Fibroblast of villous mesenchyme (primary cell): Measurements from ENCODE around the gene ABTB2. TPM values are rescaled to one million over a fixed set of nuclear protein-coding genes. Genes with fewer than 3 reads are reported as not detected.

ENCODE experiments used
- DNase-seq: peaks from one replicate; pipeline ENCODE4 v3.0.0-alpha.2; 2010; ENCODE audit warnings: low read depth
- H3K4me3 ChIP-seq: 2 replicates; pipeline ENCODE4 v1.5.1; 2011; ENCODE audit warnings: low read depth, mild to moderate bottlenecking, low read length
- CTCF ChIP-seq: IDR thresholded peaks from 2 replicates; pipeline ENCODE4 v1.5.1; 2012; ENCODE audit warnings: low read depth, mild to moderate bottlenecking, low read length; ENCODE audit not compliant: insufficient read depth
- total RNA-seq: library from RNA; depleted of rRNA; stranded (reverse); fragments of >200 nt; gene quantifications from 2 replicates; pipeline ENCODE4 v1.2.3, GENCODE V29; 2012

ABTB2 gene
- total RNA-seq, 1 donor = 3.9 TPM

DNA sequence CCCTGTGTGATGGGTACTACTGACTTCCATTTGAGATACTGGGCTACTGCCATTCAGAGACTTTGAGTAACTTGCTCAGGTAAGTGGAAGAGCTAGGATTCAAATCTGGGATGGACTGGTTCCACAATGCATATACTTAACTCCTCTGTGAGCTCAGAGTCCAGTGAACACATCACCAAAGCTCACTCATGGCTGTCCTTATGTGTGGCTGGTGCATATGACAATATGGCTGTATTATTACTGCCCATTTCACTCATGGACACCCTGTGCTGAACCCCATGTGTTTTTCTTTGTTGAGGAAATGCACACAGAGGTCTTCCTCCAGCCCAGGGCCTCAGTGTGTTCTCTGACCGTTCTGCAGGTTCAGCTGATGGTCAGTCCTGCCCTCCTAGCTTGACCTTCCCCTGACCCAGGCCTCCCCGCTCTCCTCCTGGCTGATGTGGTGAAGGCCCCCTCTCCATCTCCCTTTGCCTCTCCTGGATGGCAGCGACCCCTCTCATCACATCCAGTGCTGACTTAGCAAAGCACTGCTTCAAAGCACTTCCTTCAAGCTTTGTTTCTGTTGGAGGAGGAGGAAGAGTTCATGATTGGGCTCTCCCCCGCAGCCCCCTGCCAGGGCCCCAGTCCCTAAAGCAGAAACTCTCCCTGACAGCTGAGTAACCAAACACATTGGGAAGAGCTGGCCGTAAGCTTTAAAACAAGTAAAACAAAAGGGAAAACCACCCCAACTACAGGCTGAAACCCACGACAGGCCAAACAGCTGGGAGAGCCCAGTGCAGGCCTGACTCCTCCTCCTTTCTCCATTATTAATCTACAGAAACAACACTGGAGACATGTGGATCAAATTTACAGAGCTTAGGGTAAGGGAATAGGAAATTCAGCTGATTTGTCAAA, 151.2 kb downstream of the ABTB2 start:
- no peak for DNase-seq

DNA sequence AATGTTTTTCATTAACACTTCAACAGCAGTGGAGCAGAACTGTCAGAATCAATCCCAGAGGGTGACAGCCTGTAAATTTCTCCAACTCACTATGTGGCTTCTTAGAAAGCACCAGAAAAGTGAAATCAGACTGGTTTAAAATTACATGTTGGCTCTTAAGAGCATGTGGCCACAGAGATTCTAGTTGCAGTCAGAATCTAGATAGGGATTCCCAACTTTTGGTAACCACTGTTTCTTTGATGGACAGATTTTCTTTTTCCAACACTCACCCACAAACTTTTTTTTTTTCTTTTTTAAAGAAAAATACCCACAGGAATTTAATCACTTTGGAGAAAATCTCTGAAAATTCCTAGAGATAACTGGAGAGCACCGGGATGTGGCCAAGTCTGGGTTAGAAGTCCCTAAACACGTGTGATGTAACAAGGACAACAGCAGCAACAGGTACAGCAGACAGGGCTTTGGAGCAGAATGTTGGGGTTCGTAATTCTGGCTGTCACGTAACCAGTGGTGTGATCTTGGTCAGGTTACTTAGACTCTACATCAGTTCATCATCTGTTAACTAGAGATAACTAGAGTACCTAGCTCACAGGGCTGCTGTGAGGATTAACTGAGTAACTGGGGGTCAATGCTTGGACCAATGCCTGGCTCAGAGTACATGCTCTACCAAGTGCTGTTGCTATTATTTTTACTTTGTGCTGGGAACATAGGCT, 152.3 kb downstream of the ABTB2 start:
- H3K4me3 ChIP-seq = no peak overlapping the region
- no peak for TF ChIP-seq CTCF
- no peak for DNase-seq

More for the DNA sequence above, 151.2 kb downstream of the ABTB2 start:
- H3K4me3 ChIP-seq = no peak overlapping the region
- no peak for TF ChIP-seq CTCF

DNA sequence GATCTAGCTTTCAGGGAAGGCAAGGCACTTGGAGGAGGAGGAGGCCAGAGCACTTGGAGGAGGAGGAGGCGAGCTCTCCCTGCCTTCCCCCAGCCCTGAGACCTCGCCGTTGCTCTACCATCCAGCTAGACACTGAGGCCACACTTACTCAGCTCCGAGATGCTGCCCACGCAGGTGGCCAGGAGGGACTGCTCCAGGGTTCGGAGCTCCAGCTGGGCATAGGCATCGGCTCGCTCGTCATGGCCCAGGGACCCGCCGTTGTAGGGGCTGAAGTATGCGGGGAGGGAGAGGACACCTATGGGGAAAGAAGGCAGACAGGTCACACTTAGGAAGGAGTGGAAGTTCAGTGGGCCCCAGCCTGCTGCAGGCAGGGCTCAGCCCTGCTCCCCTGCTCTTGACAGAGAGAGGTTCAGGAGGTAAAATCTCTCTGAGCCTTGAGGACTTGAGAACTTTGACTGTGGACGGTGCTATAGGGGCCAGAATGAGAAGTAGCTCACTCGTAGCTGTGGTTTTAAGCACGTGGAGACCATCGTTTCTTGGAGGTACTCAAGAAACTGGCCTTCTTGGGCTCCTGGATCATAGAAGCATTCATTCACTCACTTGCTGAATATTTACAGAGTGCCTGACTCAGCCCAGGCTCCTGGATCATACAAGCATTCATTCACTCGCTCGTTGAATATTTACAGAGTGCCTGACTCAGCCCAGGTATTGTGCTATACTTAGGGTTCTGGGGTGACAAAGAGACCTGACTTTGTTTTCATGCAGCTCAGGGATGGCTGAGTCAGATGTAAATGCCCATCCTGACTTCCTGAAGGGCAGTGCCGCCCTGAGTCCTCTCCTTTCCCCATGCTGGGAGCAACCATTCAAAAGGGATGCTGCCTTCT, 153.2 kb downstream of the ABTB2 start:
- TF ChIP-seq CTCF = no peak
- no peak for DNase-seq
- H3K4me3 ChIP-seq = no peak overlapping the region

DNA sequence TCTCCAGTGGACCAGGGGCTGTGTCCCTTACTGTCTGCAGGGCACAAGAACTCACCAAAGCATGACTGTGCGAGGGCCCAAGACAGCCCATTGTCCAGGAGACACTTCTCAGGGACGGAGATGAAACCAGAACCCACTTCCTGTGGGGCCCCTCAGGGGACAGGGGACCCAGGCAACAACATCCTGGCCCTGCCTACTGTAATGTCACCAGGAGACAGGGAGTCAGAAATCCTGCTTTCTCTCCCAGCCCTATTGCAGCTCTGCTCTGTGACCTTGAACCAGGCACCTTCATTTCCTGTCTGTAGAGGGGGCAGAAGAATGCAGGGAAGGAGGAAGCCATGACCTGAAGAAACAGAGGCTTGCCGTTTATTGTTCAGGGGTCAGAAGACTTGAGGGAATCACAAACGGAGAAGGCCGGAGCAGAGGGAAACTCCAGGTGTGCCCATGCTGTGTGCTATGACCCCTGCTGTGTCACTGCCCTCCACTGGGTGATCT, 154.4 kb downstream of the ABTB2 start:
- no peak for TF ChIP-seq CTCF
- no peak for DNase-seq
- H3K4me3 ChIP-seq = no peak overlapping the region

- DNase-seq = no peak
- H3K4me3 ChIP-seq = no peak overlapping the region
- TF ChIP-seq CTCF = no peak
Measured at GRCh38 chr11:34201129-34201528, 156.7 kb downstream of the ABTB2 start.

- DNase-seq = no peak
- no peak overlapping the region for H3K4me3 ChIP-seq
- no peak for TF ChIP-seq CTCF
Measured at GRCh38 chr11:34199525-34199924, 158.3 kb downstream of the ABTB2 start.
